Activated CD8-positive, alpha-beta memory T cell treated with anti-CD3 and anti-CD28 coated beads, Interleukin-2, amount 50 U/mL, for 1 hour (primary cell): ENCODE results near the gene CAPN11.

ENCODE experiments used
- DNase-seq: peaks from one replicate; pipeline ENCODE4 v3.0.0-alpha.2; 2020; ENCODE audit errors: extremely low read depth

CAPN11 gene

GRCh38 chr6:44158770-44159228, at the start of gene CAPN11:
TSS of gene CAPN11 (plus strand) at chr6:44158820. CDS start at chr6:44158849, 29 bp downstream.
- no peak for DNase-seq

GRCh38 chr6:44109212-44109611, 49.4 kb upstream of the CAPN11 start:
- DNase-seq, result no peak

GRCh38 chr6:44110005-44110676, 48.5 kb upstream of the CAPN11 start:
- DNase-seq, result no peak

GRCh38 chr6:44110966-44111365, 47.7 kb upstream of the CAPN11 start:
- no peak for DNase-seq

GRCh38 chr6:44111434-44112417, 46.9 kb upstream of the CAPN11 start:
- no peak for DNase-seq

GRCh38 chr6:44113414-44113813, 45.2 kb upstream of the CAPN11 start:
- DNase-seq, result no peak

GRCh38 chr6:44115866-44116265, 42.8 kb upstream of the CAPN11 start:
- no peak for DNase-seq

- no peak for DNase-seq
These were observed 41.8 kb upstream of the CAPN11 start for GRCh38 chr6:44116641-44117382.

- no peak for DNase-seq
These were observed 41.1 kb upstream of the CAPN11 start for GRCh38 chr6:44117397-44118128.

GRCh38 chr6:44119704-44120262, 38.8 kb upstream of the CAPN11 start:
- no peak for DNase-seq

GRCh38 chr6:44120692-44121443, 37.8 kb upstream of the CAPN11 start:
- no peak for DNase-seq

GRCh38 chr6:44122801-44123200, 35.8 kb upstream of the CAPN11 start:
- DNase-seq, result no peak

GRCh38 chr6:44123544-44123943, 35.1 kb upstream of the CAPN11 start:
- no peak for DNase-seq

GRCh38 chr6:44126320-44127149, 32.1 kb upstream of the CAPN11 start:
- peak; percentile 31 for DNase-seq

GRCh38 chr6:44127186-44128019, 31.2 kb upstream of the CAPN11 start, which contains the start of the genes MRPL14 and TMEM63B:
TSS of gene MRPL14 (minus strand) at chr6:44127452. CDS start at chr6:44116611, 10,841 bp downstream.
TSS of gene TMEM63B (plus strand) at chr6:44127554. CDS start at chr6:44134585, 7,031 bp downstream.
- DNase-seq, result peak; percentile 59

GRCh38 chr6:44128020-44128917, 30.4 kb upstream of the CAPN11 start:
- no peak for DNase-seq

GRCh38 chr6:44129841-44130322, 28.7 kb upstream of the CAPN11 start:
- no peak for DNase-seq
